ENCODE data around the gene BEAN1.
"Not testable (repeated sequence)": the region's sequence is repeated elsewhere in the genome, so short reads cannot be mapped to it uniquely, and the experiment has no call there.

BEAN1 gene

GRCh38 chr16:66488505-66488904, 61.4 kb downstream of the BEAN1 start:
- Histone ChIP-seq H3K9ac (ENCODE audit: low read length in 2 of 2) (no peak overlapping the region), H3K36me3 (ENCODE audit: control insufficient read depth in 2 of 2, insufficient read depth in 2 of 2, low read length in 2 of 2) (peaks cover 0 to 4% of the 10 kb centered on the region in 2 donors), H3K9me3 (ENCODE audit: control insufficient read depth in 2 of 2, low read length in 2 of 2) (no peaks in the 10 kb centered on the region), H3K27me3 (ENCODE audit: control insufficient read depth in 1 of 2, insufficient read depth in 2 of 2, low read length in 2 of 2) (no peaks in the 10 kb centered on the region), H3K4me3 (ENCODE audit: low read length in 2 of 2) (no peak overlapping the region), H3K4me1 (ENCODE audit: control insufficient read depth, insufficient read depth, low read length) (peaks cover 20% of the 10 kb centered on the region), H3K27ac (ENCODE audit: low read length) (no peak overlapping the region)

GRCh38 chr16:66489385-66489784, 62.3 kb downstream of the BEAN1 start:
- no peak overlapping the region for H3K9ac ChIP-seq (ENCODE audit: low read length in 2 of 2)
- H3K4me3 ChIP-seq (ENCODE audit: low read length in 2 of 2), result no peak overlapping the region
- H3K9me3 ChIP-seq (ENCODE audit: control insufficient read depth in 2 of 2, low read length in 2 of 2), result no peaks in the 10 kb centered on the region
- peaks cover 15% of the 10 kb centered on the region for H3K4me1 ChIP-seq (ENCODE audit: control insufficient read depth, insufficient read depth, low read length)
- no peaks in the 10 kb centered on the region for H3K27me3 ChIP-seq (ENCODE audit: control insufficient read depth in 1 of 2, insufficient read depth in 2 of 2, low read length in 2 of 2)
- H3K27ac ChIP-seq (ENCODE audit: low read length), result no peak overlapping the region
- H3K36me3 ChIP-seq (ENCODE audit: control insufficient read depth in 2 of 2, insufficient read depth in 2 of 2, low read length in 2 of 2), result peaks cover 0 to 4% of the 10 kb centered on the region in 2 donors

- Histone ChIP-seq H3K9ac (ENCODE audit: low read length in 2 of 2) (no peak overlapping the region), H3K27me3 (ENCODE audit: control insufficient read depth in 1 of 2, insufficient read depth in 2 of 2, low read length in 2 of 2) (no peaks in the 10 kb centered on the region), H3K4me1 (ENCODE audit: control insufficient read depth, insufficient read depth, low read length) (peaks cover 15% of the 10 kb centered on the region), H3K36me3 (ENCODE audit: control insufficient read depth in 2 of 2, insufficient read depth in 2 of 2, low read length in 2 of 2) (peaks cover 0 to 6% of the 10 kb centered on the region in 2 donors), H3K9me3 (ENCODE audit: control insufficient read depth in 2 of 2, low read length in 2 of 2) (no peaks in the 10 kb centered on the region), H3K27ac (ENCODE audit: low read length) (no peak overlapping the region), H3K4me3 (ENCODE audit: low read length in 2 of 2) (no peak overlapping the region)
These were observed 62.7 kb downstream of the BEAN1 start for GRCh38 chr16:66489818-66490217.

GRCh38 chr16:66490774-66491715, 64.0 kb downstream of the BEAN1 start:
- H3K36me3 ChIP-seq (ENCODE audit: control insufficient read depth in 2 of 2, insufficient read depth in 2 of 2, low read length in 2 of 2), result peaks cover 0 to 2% of the 10 kb centered on the region in 2 donors
- peaks cover 15% of the 10 kb centered on the region for H3K4me1 ChIP-seq (ENCODE audit: control insufficient read depth, insufficient read depth, low read length)
- H3K27ac ChIP-seq (ENCODE audit: low read length), result no peak overlapping the region
- no peaks in the 10 kb centered on the region for H3K9me3 ChIP-seq (ENCODE audit: control insufficient read depth in 2 of 2, low read length in 2 of 2)
- no peak overlapping the region for H3K4me3 ChIP-seq (ENCODE audit: low read length in 2 of 2)
- H3K27me3 ChIP-seq (ENCODE audit: control insufficient read depth in 1 of 2, insufficient read depth in 2 of 2, low read length in 2 of 2), result no peaks in the 10 kb centered on the region
- no peak overlapping the region for H3K9ac ChIP-seq (ENCODE audit: low read length in 2 of 2)

- Histone ChIP-seq H3K27ac (ENCODE audit: low read length) (no peak overlapping the region), H3K9me3 (ENCODE audit: control insufficient read depth in 2 of 2, low read length in 2 of 2) (no peaks in the 10 kb centered on the region), H3K4me3 (ENCODE audit: low read length in 2 of 2) (no peak overlapping the region), H3K27me3 (ENCODE audit: control insufficient read depth in 1 of 2, insufficient read depth in 2 of 2, low read length in 2 of 2) (no peaks in the 10 kb centered on the region), H3K9ac (ENCODE audit: low read length in 2 of 2) (no peak overlapping the region), H3K4me1 (ENCODE audit: control insufficient read depth, insufficient read depth, low read length) (peaks cover 10% of the 10 kb centered on the region), H3K36me3 (ENCODE audit: control insufficient read depth in 2 of 2, insufficient read depth in 2 of 2, low read length in 2 of 2) (peaks cover 0 to 2% of the 10 kb centered on the region in 2 donors)
These were observed 64.6 kb downstream of the BEAN1 start for GRCh38 chr16:66491716-66492064.

- H3K27me3 ChIP-seq (ENCODE audit: control insufficient read depth in 1 of 2, insufficient read depth in 2 of 2, low read length in 2 of 2), result no peaks in the 10 kb centered on the region
- H3K4me3 ChIP-seq (ENCODE audit: low read length in 2 of 2), result no peak overlapping the region
- H3K9me3 ChIP-seq (ENCODE audit: control insufficient read depth in 2 of 2, low read length in 2 of 2), result no peaks in the 10 kb centered on the region
- no peak overlapping the region for H3K27ac ChIP-seq (ENCODE audit: low read length)
- peaks cover 2% of the 10 kb centered on the region for H3K4me1 ChIP-seq (ENCODE audit: control insufficient read depth, insufficient read depth, low read length)
- peaks cover 0 to 2% of the 10 kb centered on the region in 2 donors for H3K36me3 ChIP-seq (ENCODE audit: control insufficient read depth in 2 of 2, insufficient read depth in 2 of 2, low read length in 2 of 2)
- no peak overlapping the region for H3K9ac ChIP-seq (ENCODE audit: low read length in 2 of 2)
These were observed 66.7 kb downstream of the BEAN1 start for GRCh38 chr16:66493490-66494401.

- Histone ChIP-seq H3K27me3 (ENCODE audit: control insufficient read depth in 1 of 2, insufficient read depth in 2 of 2, low read length in 2 of 2) (no peaks in the 10 kb centered on the region), H3K9ac (ENCODE audit: low read length in 2 of 2) (no peak overlapping the region), H3K4me1 (ENCODE audit: control insufficient read depth, insufficient read depth, low read length) (peaks cover 2% of the 10 kb centered on the region), H3K27ac (ENCODE audit: low read length) (no peak overlapping the region), H3K4me3 (ENCODE audit: low read length in 2 of 2) (no peak overlapping the region), H3K9me3 (ENCODE audit: control insufficient read depth in 2 of 2, low read length in 2 of 2) (no peaks in the 10 kb centered on the region), H3K36me3 (ENCODE audit: control insufficient read depth in 2 of 2, insufficient read depth in 2 of 2, low read length in 2 of 2) (peaks cover 0 to 2% of the 10 kb centered on the region in 2 donors)
These were observed 67.8 kb downstream of the BEAN1 start for GRCh38 chr16:66494916-66495315.

GRCh38 chr16:66495440-66495839, 68.3 kb downstream of the BEAN1 start:
- Histone ChIP-seq H3K27ac (ENCODE audit: low read length) (no peak overlapping the region), H3K9ac (ENCODE audit: low read length in 2 of 2) (no peak overlapping the region), H3K36me3 (ENCODE audit: control insufficient read depth in 2 of 2, insufficient read depth in 2 of 2, low read length in 2 of 2) (peaks cover 0 to 2% of the 10 kb centered on the region in 2 donors), H3K9me3 (ENCODE audit: control insufficient read depth in 2 of 2, low read length in 2 of 2) (no peaks in the 10 kb centered on the region), H3K27me3 (ENCODE audit: control insufficient read depth in 1 of 2, insufficient read depth in 2 of 2, low read length in 2 of 2) (no peaks in the 10 kb centered on the region), H3K4me3 (ENCODE audit: low read length in 2 of 2) (no peak overlapping the region), H3K4me1 (ENCODE audit: control insufficient read depth, insufficient read depth, low read length) (peaks cover 2% of the 10 kb centered on the region)

GRCh38 chr16:66496226-66496625, 69.1 kb downstream of the BEAN1 start:
- not testable (repeated sequence) for H3K27me3 ChIP-seq (ENCODE audit: control insufficient read depth in 1 of 2, insufficient read depth in 2 of 2, low read length in 2 of 2); H3K4me1 ChIP-seq (ENCODE audit: control insufficient read depth, insufficient read depth, low read length); H3K9me3 ChIP-seq (ENCODE audit: control insufficient read depth in 2 of 2, low read length in 2 of 2); H3K36me3 ChIP-seq (ENCODE audit: control insufficient read depth in 2 of 2, insufficient read depth in 2 of 2, low read length in 2 of 2); H3K27ac ChIP-seq (ENCODE audit: low read length); H3K4me3 ChIP-seq (ENCODE audit: low read length in 2 of 2); H3K9ac ChIP-seq (ENCODE audit: low read length in 2 of 2)

- H3K9me3 ChIP-seq (ENCODE audit: control insufficient read depth in 2 of 2, low read length in 2 of 2); H3K4me1 ChIP-seq (ENCODE audit: control insufficient read depth, insufficient read depth, low read length); H3K27ac ChIP-seq (ENCODE audit: low read length); H3K9ac ChIP-seq (ENCODE audit: low read length in 2 of 2); H3K36me3 ChIP-seq (ENCODE audit: control insufficient read depth in 2 of 2, insufficient read depth in 2 of 2, low read length in 2 of 2); H3K4me3 ChIP-seq (ENCODE audit: low read length in 2 of 2); H3K27me3 ChIP-seq (ENCODE audit: control insufficient read depth in 1 of 2, insufficient read depth in 2 of 2, low read length in 2 of 2): not testable (repeated sequence)
These were observed 70.8 kb downstream of the BEAN1 start for GRCh38 chr16:66497921-66498320.
